Measurements from ENCODE around the gene SYS1.

The SYS1 gene

GRCh38 chr20:45387274-45387673 lies 24.3 kb downstream of the SYS1 start:
- no peak for DNase-seq (ENCODE audit: low read depth, low spot score)
- Histone ChIP-seq H3K4me3 (ENCODE audit: low read length) (no peak overlapping the region), H3K36me3 (ENCODE audit: control insufficient read depth, insufficient read depth, low read length) (no peaks in the 10 kb centered on the region), H3K4me1 (ENCODE audit: control insufficient read depth, insufficient read depth, low read length) (no peaks in the 10 kb centered on the region), H3K9me3 (ENCODE audit: control insufficient read depth, insufficient read depth, low read length) (no peaks in the 10 kb centered on the region), H3K27me3 (ENCODE audit: control insufficient read depth, insufficient read depth, low read length) (no peaks in the 10 kb centered on the region), H3K27ac (ENCODE audit: low read length) (no peak overlapping the region)
- WGBS (ENCODE audit: insufficient coverage, insufficient read length) = no CpG with 5 or more reads among the region's 1 CpG

GRCh38 chr20:45390931-45391330 lies 28.0 kb downstream of the SYS1 start:
- H3K36me3 ChIP-seq (ENCODE audit: control insufficient read depth, insufficient read depth, low read length) = no peaks in the 10 kb centered on the region
- no peak overlapping the region for H3K4me3 ChIP-seq (ENCODE audit: low read length)
- WGBS (ENCODE audit: insufficient coverage, insufficient read length) = no CpG with 5 or more reads among the region's 2 CpGs
- DNase-seq (ENCODE audit: low read depth, low spot score) = no peak
- no peaks in the 10 kb centered on the region for H3K4me1 ChIP-seq (ENCODE audit: control insufficient read depth, insufficient read depth, low read length)
- H3K27ac ChIP-seq (ENCODE audit: low read length) = no peak overlapping the region
- no peaks in the 10 kb centered on the region for H3K9me3 ChIP-seq (ENCODE audit: control insufficient read depth, insufficient read depth, low read length)
- H3K27me3 ChIP-seq (ENCODE audit: control insufficient read depth, insufficient read depth, low read length) = no peaks in the 10 kb centered on the region

DNA sequence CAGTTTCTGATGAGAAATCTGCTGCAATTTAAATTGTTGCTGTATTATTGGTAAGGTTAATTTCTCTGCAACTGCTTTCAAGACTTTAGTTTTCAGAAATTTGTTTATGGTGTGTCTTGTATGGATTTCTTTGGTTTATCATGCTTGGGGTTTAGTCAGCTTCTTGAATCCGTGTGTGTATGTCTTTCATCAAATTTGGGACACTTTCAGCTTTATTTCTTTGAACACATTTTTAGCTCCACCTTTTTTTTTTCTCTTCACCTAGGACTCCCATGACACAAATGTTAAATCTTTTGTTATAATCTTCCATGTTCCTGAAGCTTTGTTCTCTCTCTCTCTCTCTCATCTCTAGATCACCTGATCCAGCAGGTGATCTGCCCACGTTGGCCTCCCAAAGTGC lies 28.6 kb downstream of the SYS1 start:
- H3K27me3 ChIP-seq (ENCODE audit: control insufficient read depth, insufficient read depth, low read length) = no peaks in the 10 kb centered on the region
- no peak overlapping the region for H3K27ac ChIP-seq (ENCODE audit: low read length)
- no CpG with 5 or more reads among the region's 2 CpGs for WGBS (ENCODE audit: insufficient coverage, insufficient read length)
- DNase-seq (ENCODE audit: low read depth, low spot score) = no peak
- no peaks in the 10 kb centered on the region for H3K4me1 ChIP-seq (ENCODE audit: control insufficient read depth, insufficient read depth, low read length)
- no peaks in the 10 kb centered on the region for H3K36me3 ChIP-seq (ENCODE audit: control insufficient read depth, insufficient read depth, low read length)
- H3K9me3 ChIP-seq (ENCODE audit: control insufficient read depth, insufficient read depth, low read length) = no peaks in the 10 kb centered on the region
- no peak overlapping the region for H3K4me3 ChIP-seq (ENCODE audit: low read length)

DNA sequence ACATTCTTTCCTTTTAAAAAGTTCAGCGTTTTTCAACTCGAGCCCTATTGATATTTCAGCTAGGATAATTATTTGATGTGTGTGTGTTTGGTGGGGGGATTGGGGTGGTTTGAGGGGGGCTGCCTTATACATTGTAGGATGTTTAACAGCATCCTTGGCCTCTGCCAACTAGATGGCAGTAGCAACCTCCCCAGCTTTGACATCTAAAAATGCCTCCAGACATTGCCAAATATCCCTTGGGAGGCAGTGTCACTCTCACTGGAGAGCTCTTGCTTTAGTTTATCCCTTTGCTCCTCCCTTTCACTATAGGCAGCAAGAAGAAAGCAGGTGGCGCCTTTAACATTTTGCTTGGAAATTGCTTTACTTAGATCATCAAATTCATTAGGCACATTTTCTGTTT lies 29.8 kb downstream of the SYS1 start:
- Histone ChIP-seq H3K27me3 (ENCODE audit: control insufficient read depth, insufficient read depth, low read length) (no peaks in the 10 kb centered on the region), H3K27ac (ENCODE audit: low read length) (no peak overlapping the region), H3K4me3 (ENCODE audit: low read length) (no peak overlapping the region), H3K9me3 (ENCODE audit: control insufficient read depth, insufficient read depth, low read length) (no peaks in the 10 kb centered on the region), H3K36me3 (ENCODE audit: control insufficient read depth, insufficient read depth, low read length) (no peaks in the 10 kb centered on the region), H3K4me1 (ENCODE audit: control insufficient read depth, insufficient read depth, low read length) (no peaks in the 10 kb centered on the region)
- WGBS (ENCODE audit: insufficient coverage, insufficient read length) = no CpG with 5 or more reads among the region's 3 CpGs
- DNase-seq (ENCODE audit: low read depth, low spot score) = no peak

DNA sequence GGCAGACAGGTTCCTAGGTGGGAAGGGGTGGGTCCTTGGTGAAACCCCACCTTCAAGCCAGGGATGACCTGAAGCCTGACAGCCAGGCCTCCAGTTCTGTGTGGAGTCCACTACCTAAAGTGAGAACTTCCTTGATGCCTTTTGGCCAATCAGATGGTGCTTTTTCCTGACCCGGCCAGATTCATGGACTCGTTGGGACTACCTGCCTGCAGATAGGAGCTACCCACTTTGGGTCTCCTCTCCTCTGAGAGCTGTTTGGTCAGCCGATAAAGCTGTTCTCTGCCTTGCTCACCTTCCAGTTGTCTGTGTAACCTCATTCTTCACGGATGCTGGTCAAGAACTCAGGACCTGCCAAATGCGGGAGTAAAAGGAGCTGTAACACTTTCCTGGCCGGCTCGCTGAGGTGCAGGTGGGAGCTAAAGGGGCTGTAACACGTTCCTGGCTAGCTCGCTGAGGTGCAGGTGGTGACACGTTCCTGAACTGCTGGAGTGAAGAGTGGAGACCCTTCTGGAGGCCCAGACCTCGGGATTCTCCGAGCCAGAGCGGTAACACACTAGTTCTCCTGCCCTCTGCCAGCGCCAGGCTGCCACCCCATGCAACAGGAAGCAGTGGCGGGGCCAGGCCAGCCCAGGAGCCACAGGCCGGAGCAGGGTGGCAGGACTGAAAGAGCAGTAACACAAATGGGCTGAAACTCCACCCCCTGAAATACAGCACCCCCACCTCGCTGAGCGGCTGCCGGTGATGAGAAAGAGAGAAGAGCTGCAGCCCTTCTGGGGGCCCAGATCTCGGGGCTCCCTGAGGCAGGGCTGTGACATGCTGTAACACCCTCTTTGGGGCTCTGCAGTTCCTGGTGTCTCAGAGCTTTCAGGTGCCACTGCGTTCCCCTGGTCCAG lies 31.5 kb downstream of the SYS1 start:
- H3K27ac ChIP-seq (ENCODE audit: low read length) = no peak overlapping the region
- no peak for DNase-seq (ENCODE audit: low read depth, low spot score)
- no peaks in the 10 kb centered on the region for H3K4me1 ChIP-seq (ENCODE audit: control insufficient read depth, insufficient read depth, low read length)
- no CpG with 5 or more reads among the region's 21 CpGs for WGBS (ENCODE audit: insufficient coverage, insufficient read length)
- no peaks in the 10 kb centered on the region for H3K27me3 ChIP-seq (ENCODE audit: control insufficient read depth, insufficient read depth, low read length)
- H3K4me3 ChIP-seq (ENCODE audit: low read length) = no peak overlapping the region
- H3K36me3 ChIP-seq (ENCODE audit: control insufficient read depth, insufficient read depth, low read length) = no peaks in the 10 kb centered on the region
- no peaks in the 10 kb centered on the region for H3K9me3 ChIP-seq (ENCODE audit: control insufficient read depth, insufficient read depth, low read length)

- Histone ChIP-seq H3K4me3 (ENCODE audit: low read length) (no peak overlapping the region), H3K36me3 (ENCODE audit: control insufficient read depth, insufficient read depth, low read length) (no peaks in the 10 kb centered on the region), H3K4me1 (ENCODE audit: control insufficient read depth, insufficient read depth, low read length) (no peaks in the 10 kb centered on the region), H3K27me3 (ENCODE audit: control insufficient read depth, insufficient read depth, low read length) (no peaks in the 10 kb centered on the region), H3K9me3 (ENCODE audit: control insufficient read depth, insufficient read depth, low read length) (no peaks in the 10 kb centered on the region), H3K27ac (ENCODE audit: low read length) (no peak overlapping the region)
- no CpG with 5 or more reads among the region's 7 CpGs for WGBS (ENCODE audit: insufficient coverage, insufficient read length)
- no peak for DNase-seq (ENCODE audit: low read depth, low spot score)
These were observed 32.1 kb downstream of the SYS1 start for GRCh38 chr20:45395114-45395415.

- Histone ChIP-seq H3K36me3 (ENCODE audit: control insufficient read depth, insufficient read depth, low read length) (no peaks in the 10 kb centered on the region), H3K27ac (ENCODE audit: low read length) (no peak overlapping the region), H3K4me1 (ENCODE audit: control insufficient read depth, insufficient read depth, low read length) (no peaks in the 10 kb centered on the region), H3K4me3 (ENCODE audit: low read length) (no peak overlapping the region), H3K27me3 (ENCODE audit: control insufficient read depth, insufficient read depth, low read length) (no peaks in the 10 kb centered on the region), H3K9me3 (ENCODE audit: control insufficient read depth, insufficient read depth, low read length) (peaks cover 5% of the 10 kb centered on the region; the same call in 1 of the 2 replicates)
- no peak for DNase-seq (ENCODE audit: low read depth, low spot score)
- no CpG with 5 or more reads among the region's 1 CpG for WGBS (ENCODE audit: insufficient coverage, insufficient read length)
These were observed 36.1 kb downstream of the SYS1 start for GRCh38 chr20:45399018-45399417.

DNA sequence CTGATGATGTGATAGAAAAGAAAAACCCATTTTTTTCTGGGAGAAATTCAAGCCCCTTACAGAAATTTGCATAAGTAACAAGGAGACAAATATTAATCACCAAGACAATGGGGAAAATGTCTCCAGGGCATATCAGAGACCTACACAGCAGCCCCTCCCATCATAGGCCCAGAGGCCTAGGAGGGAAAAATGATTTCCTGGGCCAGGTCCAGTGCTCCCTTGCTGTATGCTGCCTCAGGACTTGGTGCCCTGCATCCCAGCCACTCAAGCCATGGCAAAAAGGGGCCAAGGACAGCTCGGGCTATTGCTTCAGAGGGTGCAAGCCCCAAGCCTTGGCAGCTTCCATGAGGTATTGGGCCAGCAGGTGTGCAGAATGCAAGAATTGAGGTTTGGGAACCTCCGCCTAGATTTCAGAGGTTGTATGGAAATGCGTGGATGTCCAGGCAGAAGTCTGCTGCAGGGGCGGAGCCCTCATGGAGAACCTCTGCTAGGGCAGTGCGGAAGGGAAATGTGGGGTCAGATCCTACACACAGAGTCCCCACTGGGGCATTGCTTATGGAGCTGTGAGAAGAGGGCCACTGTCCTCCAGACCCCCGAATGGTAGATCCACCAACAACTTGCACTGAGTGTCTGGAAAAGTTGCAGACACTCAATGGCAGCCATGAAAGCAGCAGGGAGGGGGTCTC lies 37.5 kb downstream of the SYS1 start:
- no CpG with 5 or more reads among the region's 6 CpGs for WGBS (ENCODE audit: insufficient coverage, insufficient read length)
- Histone ChIP-seq H3K4me1 (ENCODE audit: control insufficient read depth, insufficient read depth, low read length) (no peaks in the 10 kb centered on the region), H3K4me3 (ENCODE audit: low read length) (no peak overlapping the region), H3K36me3 (ENCODE audit: control insufficient read depth, insufficient read depth, low read length) (no peaks in the 10 kb centered on the region), H3K27me3 (ENCODE audit: control insufficient read depth, insufficient read depth, low read length) (peaks cover 2% of the 10 kb centered on the region; the same call in 1 of the 2 replicates), H3K27ac (ENCODE audit: low read length) (no peak overlapping the region), H3K9me3 (ENCODE audit: control insufficient read depth, insufficient read depth, low read length) (peaks cover 5% of the 10 kb centered on the region; the same call in 1 of the 2 replicates)
- DNase-seq (ENCODE audit: low read depth, low spot score) = no peak

GRCh38 chr20:45402946-45403345 lies 40.0 kb downstream of the SYS1 start:
- Histone ChIP-seq H3K27me3 (ENCODE audit: control insufficient read depth, insufficient read depth, low read length) (peaks cover 3% of the 10 kb centered on the region; the same call in 1 of the 2 replicates), H3K9me3 (ENCODE audit: control insufficient read depth, insufficient read depth, low read length) (peaks cover 5% of the 10 kb centered on the region; the same call in 1 of the 2 replicates), H3K36me3 (ENCODE audit: control insufficient read depth, insufficient read depth, low read length) (no peaks in the 10 kb centered on the region), H3K4me1 (ENCODE audit: control insufficient read depth, insufficient read depth, low read length) (0 out of 2 replicates have a peak, but pooled peaks cover 2% of the 10 kb centered on the region), H3K4me3 (ENCODE audit: low read length) (no peak overlapping the region), H3K27ac (ENCODE audit: low read length) (no peak overlapping the region)
- WGBS (ENCODE audit: insufficient coverage, insufficient read length) = no CpG with 5 or more reads among the region's 1 CpG
- DNase-seq (ENCODE audit: low read depth, low spot score) = no peak

DNA sequence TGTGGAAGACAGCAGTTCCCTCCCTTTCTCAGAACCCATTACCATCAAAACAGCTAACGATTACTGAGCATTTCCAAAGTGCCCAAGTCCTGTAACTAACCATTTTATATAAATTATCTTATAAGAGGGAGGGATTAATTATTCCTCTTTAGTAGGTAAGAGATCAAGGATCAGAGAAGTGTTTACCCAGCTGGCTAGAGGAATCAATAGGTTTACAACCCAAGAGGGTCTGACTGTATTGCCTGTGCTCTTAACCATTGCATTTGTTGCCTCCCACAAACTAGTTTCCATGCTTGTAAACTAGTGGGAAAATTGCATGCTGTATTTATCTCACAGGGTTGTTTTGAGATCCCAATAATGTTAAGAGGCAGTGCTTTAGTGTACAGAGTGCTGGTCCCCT lies 41.5 kb downstream of the SYS1 start:
- Histone ChIP-seq H3K4me3 (ENCODE audit: low read length) (no peak overlapping the region), H3K9me3 (ENCODE audit: control insufficient read depth, insufficient read depth, low read length) (peaks cover 5% of the 10 kb centered on the region; the same call in 1 of the 2 replicates), H3K36me3 (ENCODE audit: control insufficient read depth, insufficient read depth, low read length) (no peaks in the 10 kb centered on the region), H3K27ac (ENCODE audit: low read length) (no peak overlapping the region), H3K4me1 (ENCODE audit: control insufficient read depth, insufficient read depth, low read length) (0 out of 2 replicates have a peak, but pooled peaks cover 2% of the 10 kb centered on the region), H3K27me3 (ENCODE audit: control insufficient read depth, insufficient read depth, low read length) (peaks cover 3% of the 10 kb centered on the region; the same call in 1 of the 2 replicates)
- DNase-seq (ENCODE audit: low read depth, low spot score) = no peak
- WGBS (ENCODE audit: insufficient coverage, insufficient read length) = 100% methylated on average over 1 of the region's 1 CpG
